GM15510 (cell line): ENCODE results near the gene SLC38A9.

ENCODE experiments used
- POLR2A ChIP-seq: IDR thresholded peaks from 3 replicates; pipeline ENCODE4 v1.6.1; 2011; ENCODE audit warnings: borderline replicate concordance; ENCODE audit not compliant: insufficient read length; ENCODE audit errors: extremely low read depth

The SLC38A9 gene

GRCh38 chr5:55672477-55672911 is 39.6 kb downstream of the SLC38A9 start:
- TF ChIP-seq POLR2A, result no peak

- TF ChIP-seq POLR2A, result no peak
Observed at GRCh38 chr5:55671975-55672374, 40.1 kb downstream of the SLC38A9 start.

GRCh38 chr5:55668356-55668755 is 43.8 kb downstream of the SLC38A9 start:
- no peak for TF ChIP-seq POLR2A

GRCh38 chr5:55667938-55668337 is 44.2 kb downstream of the SLC38A9 start:
- no peak for TF ChIP-seq POLR2A

- TF ChIP-seq POLR2A, result no peak
Observed at GRCh38 chr5:55665065-55665464, 47.1 kb downstream of the SLC38A9 start.

- TF ChIP-seq POLR2A, result no peak
Observed at GRCh38 chr5:55657443-55657842, 54.7 kb downstream of the SLC38A9 start.

GRCh38 chr5:55650386-55650785 is 61.7 kb downstream of the SLC38A9 start:
- no peak for TF ChIP-seq POLR2A

- TF ChIP-seq POLR2A, result no peak
Observed at GRCh38 chr5:55649963-55650362, 62.2 kb downstream of the SLC38A9 start.

- no peak for TF ChIP-seq POLR2A
Observed at GRCh38 chr5:55645304-55645703, 66.8 kb downstream of the SLC38A9 start.

- no peak for TF ChIP-seq POLR2A
Observed at GRCh38 chr5:55638455-55638854, 73.7 kb downstream of the SLC38A9 start.

- no peak for TF ChIP-seq POLR2A
Observed at GRCh38 chr5:55638051-55638450, 74.1 kb downstream of the SLC38A9 start.

GRCh38 chr5:55636683-55637082 is 75.4 kb downstream of the SLC38A9 start:
- TF ChIP-seq POLR2A, result no peak

GRCh38 chr5:55636177-55636576 is 75.9 kb downstream of the SLC38A9 start:
- no peak for TF ChIP-seq POLR2A

GRCh38 chr5:55634866-55635265 is 77.3 kb downstream of the SLC38A9 start:
- no peak for TF ChIP-seq POLR2A

GRCh38 chr5:55634209-55634805 is 77.8 kb downstream of the SLC38A9 start:
- TF ChIP-seq POLR2A, result no peak

- TF ChIP-seq POLR2A, result no peak
Observed at GRCh38 chr5:55633574-55634208, 78.4 kb downstream of the SLC38A9 start.
